Fibroblast of peridontal ligament (primary cell): ENCODE measurements around the gene ARMH4.
"Not testable (repeated sequence)": the region's sequence is repeated elsewhere in the genome, so short reads cannot be mapped to it uniquely, and the experiment has no call there.

ENCODE experiments used
- DNase-seq: peaks from one replicate; pipeline ENCODE4 v3.0.0-alpha.2; 2010; ENCODE audit errors: extremely low read depth

Gene ARMH4

DNA sequence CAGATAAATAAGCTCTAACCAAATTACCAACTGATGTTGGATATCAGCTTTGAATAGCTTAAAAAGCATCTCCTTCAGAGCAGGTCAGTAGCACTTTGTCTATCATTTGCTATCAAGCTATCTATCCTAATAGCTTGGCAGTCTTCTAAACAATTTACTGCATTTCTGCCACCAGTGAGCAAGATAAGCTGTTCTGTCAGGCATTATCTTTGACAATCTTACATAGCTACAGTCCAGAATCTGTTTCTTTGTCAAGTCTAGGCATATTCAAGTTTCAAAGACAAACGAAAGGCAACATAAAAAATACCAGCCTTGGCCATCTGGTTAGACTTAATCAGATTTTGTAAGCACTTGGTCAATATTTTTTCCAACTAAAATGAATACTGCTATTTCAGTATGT lies 5.6 kb downstream of the ARMH4 start:
- DNase-seq, result no peak

DNA sequence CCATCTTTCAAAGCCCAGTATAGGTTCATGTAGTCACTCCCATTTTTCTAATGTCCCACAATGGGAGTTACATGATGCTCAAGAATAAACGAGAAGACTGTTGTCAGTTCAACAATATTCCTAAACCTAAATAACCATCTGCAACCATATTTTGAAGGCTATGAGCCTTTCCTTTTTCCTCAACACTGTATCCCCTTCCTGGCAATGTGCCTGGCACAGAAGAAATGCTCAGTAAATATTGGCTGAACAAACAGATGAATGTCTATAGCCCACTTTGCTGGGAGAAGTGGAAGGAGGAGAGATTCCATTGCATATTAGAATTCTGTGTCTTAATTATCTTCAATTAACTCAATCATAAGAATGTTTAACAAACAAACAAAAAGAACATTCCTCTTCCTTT lies 6.1 kb downstream of the ARMH4 start:
- no peak for DNase-seq

GRCh38 chr14:58143106-58143505 lies 8.9 kb downstream of the ARMH4 start:
- DNase-seq, result no peak

DNA sequence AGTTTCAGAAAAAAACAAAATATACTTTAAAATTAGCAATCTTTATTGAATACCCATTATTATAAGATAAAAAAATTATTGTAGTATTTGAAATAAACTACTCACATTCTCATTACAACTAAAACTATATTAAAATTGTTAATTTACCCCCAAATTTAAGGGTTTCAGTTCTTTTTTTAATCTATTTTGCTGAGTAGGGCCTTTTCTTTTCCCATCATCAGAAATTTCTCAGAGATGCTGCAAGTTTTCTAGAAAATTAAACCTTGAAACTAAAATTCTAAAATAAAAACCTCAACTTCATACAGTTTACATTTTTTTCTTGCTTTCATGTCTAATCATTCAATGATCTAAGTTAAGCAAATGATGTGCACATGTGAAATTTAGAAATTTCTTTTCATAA lies 10.1 kb downstream of the ARMH4 start:
- DNase-seq, result no peak

- DNase-seq, result no peak
Observed at GRCh38 chr14:58138714-58139482, 13.1 kb downstream of the ARMH4 start.

- DNase-seq, result no peak
Observed at GRCh38 chr14:58138031-58138713, 13.8 kb downstream of the ARMH4 start.

- peak; percentile 14 for DNase-seq
Observed at GRCh38 chr14:58133739-58134138, 18.3 kb downstream of the ARMH4 start.

DNA sequence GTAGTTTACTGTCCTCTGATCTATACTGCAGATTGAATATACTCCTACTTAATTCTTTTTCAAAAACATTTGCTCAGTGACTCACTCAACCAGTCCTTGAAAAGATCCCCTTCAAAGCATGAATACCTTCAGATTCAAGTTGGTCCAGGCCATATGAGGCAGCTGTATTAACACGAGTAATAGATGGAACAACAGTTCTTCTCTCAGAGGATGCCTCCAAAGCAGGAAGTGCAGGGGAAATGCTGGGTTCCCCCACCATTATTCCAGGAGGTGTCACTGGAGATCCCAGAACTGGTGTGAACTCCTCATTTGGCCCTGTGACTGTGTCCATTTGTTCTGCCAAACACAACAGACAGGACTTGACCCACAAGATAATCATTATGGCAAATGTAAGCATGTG lies 20.6 kb downstream of the ARMH4 start:
- DNase-seq, result peak; percentile 16

GRCh38 chr14:58130116-58130782 lies 21.8 kb downstream of the ARMH4 start:
- DNase-seq, result no peak

- DNase-seq, result no peak
Observed at GRCh38 chr14:58129208-58129607, 22.8 kb downstream of the ARMH4 start.

DNA sequence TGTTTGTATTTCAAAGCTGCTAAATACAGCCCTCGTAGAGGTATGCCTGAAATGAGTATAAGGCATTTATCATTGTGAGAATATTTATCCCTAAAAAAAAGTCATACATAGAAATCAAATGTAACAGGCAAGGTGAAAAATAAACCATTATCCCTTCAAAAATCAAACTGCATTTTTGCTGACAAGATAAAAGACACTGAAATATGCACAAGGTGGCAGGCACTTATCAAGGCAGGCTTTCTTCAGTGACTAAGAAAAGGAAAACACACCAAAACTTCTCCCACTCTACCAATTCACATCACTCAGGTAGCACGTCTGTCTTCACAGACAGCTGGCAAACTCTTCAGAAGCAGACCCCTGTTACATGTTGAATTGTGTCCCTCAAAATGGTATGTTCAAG lies 23.6 kb downstream of the ARMH4 start:
- DNase-seq, result no peak

DNA sequence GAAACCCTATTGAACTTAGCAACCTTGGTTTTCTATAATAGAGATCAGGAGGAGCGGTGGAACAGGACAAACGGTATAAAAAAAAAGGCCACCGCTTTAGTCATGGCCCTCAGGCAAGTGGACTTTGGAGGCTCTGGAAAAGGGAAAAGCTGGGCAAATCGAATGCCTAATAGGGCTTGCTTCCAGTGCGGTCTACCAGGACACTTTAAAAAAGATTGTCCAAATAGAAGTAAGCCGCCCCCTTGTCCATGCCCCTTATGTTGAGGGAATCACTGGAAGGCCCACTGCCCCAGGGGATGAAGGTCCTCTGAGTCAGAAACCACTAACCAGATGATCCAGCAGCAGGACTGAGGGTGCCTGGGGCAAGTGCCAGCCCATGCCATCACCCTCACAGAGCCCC lies 29.5 kb downstream of the ARMH4 start:
- DNase-seq, result not testable (repeated sequence)

- no peak for DNase-seq
Observed at GRCh38 chr14:58121530-58122186, 30.4 kb downstream of the ARMH4 start.

DNA sequence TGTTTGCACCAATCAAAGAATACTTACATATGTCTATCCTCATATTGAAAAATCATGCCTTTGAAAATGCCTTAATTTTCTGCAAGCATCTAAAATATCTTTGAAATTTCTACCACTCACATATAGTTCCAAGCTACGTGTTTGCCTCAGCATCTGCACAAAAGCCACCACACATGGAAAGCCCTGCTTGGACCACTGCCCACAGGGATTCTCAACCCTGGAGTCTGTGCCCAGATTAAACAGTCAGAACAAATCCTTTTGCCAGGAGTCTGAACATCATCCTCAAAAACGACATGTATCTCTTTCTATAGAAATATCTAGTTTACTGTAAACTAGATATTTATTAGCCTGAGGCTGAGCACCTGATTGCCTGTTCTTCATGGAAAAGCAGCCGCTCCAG lies 32.6 kb downstream of the ARMH4 start:
- DNase-seq, result no peak

- DNase-seq, result no peak
Observed at GRCh38 chr14:58118097-58118815, 33.8 kb downstream of the ARMH4 start.

DNA sequence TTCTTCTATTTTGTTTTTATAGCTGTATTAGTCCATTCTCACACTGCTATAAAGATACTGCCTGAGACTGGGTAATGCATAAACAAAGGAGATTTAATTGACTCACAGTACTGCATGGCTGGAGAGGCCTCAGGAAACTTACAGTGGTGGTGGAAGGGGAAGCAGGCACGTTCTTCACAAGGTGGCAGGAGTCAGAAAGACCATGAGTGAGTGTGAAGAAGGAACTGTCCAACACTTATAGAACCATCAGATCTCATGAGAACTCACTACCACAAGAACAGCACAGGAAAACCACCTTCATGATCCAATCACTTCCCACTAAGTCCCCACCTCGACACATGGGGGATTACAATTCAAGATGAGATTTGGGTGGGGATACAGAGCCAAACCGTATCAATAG lies 42.3 kb downstream of the ARMH4 start:
- no peak for DNase-seq

- no peak for DNase-seq
Observed at GRCh38 chr14:58108717-58109116, 43.3 kb downstream of the ARMH4 start.

GRCh38 chr14:58107947-58108552 lies 44.0 kb downstream of the ARMH4 start:
- peak; percentile 88 for DNase-seq

DNA sequence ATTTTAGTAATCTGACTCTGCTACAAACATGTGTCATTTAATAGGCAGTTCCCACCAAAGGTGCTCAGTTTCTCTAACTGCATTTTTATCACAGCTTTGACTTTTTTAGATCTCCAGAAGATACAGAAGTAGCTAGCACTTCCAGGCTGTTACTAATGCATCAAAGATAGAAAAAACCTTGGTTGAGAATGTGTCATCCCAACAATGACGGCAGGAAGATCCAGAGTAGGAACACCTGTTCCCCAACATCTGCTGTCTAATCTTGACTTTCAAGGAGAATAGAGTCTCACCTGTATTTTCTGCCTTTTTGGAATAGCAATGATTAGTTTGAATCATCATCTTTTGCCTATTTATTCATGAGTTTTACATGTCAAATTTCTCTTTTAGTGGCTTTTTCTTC lies 45.0 kb downstream of the ARMH4 start:
- no peak for DNase-seq

GRCh38 chr14:58106446-58106845 lies 45.6 kb downstream of the ARMH4 start:
- DNase-seq, result no peak

GRCh38 chr14:58104808-58105207 lies 47.2 kb downstream of the ARMH4 start:
- peak; percentile 56 for DNase-seq
